Spinal cord (tissue), 10 donors: ENCODE results near the gene CDH3. TPM values are rescaled to one million over a fixed set of nuclear protein-coding genes. Genes with fewer than 3 reads are reported as not detected.

Source experiments
- DNase-seq, 6 donors: peaks; one replicate each; pipeline versions ENCODE4 v3.0.0 to v3.0.0-alpha.2; 2013 to 2015; ENCODE audit warnings: low spot score in 6 of 6, low read depth in 4 of 6
- H3K27ac ChIP-seq: one replicate; pipeline ENCODE4 v1.5.1; 2013; ENCODE audit warnings: low read depth, low read length, control low read depth
- H3K27me3 ChIP-seq: one replicate; pipeline ENCODE4 v1.6.1; 2013; ENCODE audit warnings: low read length; ENCODE audit not compliant: control insufficient read depth, insufficient read depth
- H3K36me3 ChIP-seq: one replicate; pipeline ENCODE4 v1.6.1; 2013; ENCODE audit warnings: low read length; ENCODE audit not compliant: control insufficient read depth, insufficient read depth
- H3K4me1 ChIP-seq: one replicate; pipeline ENCODE4 v1.6.1; 2013; ENCODE audit warnings: low read length; ENCODE audit not compliant: control insufficient read depth, insufficient read depth
- H3K4me3 ChIP-seq: one replicate; pipeline ENCODE4 v1.5.1; 2013; ENCODE audit warnings: low read depth, low read length, control low read depth
- H3K9me3 ChIP-seq: one replicate; pipeline ENCODE4 v1.6.1; 2013; ENCODE audit warnings: low read length; ENCODE audit not compliant: control insufficient read depth, insufficient read depth
- WGBS: methylation state at CpG from one replicate; pipeline ENCODE4 v1.1.5; 2013; ENCODE audit warnings: missing lambda C conversion rate; ENCODE audit not compliant: insufficient coverage; 5-methylcytosine and 5-hydroxymethylcytosine counted together
- polyA plus RNA-seq, 2 donors: library from polyadenylated mRNA; unstranded; fragments of 120-200 nt; gene quantifications; one replicate each; pipeline ENCODE4 v1.2.1, GENCODE V29; 2013; ENCODE audit not compliant: insufficient read length in 2 of 2
- total RNA-seq, 2 donors: library from RNA; depleted of rRNA in 1 of 2; stranded (reverse); fragments of 120-200 nt in 1 of 2; fragments of >200 nt in 1 of 2; gene quantifications; one replicate each; pipeline versions ENCODE4 v1.2.3 to v1.2.4, GENCODE V29; 2013 to 2014
- donor health status: healthy.

CDH3 gene
- total and polyA plus RNA-seq, 4 donors, result 9.3 to 29.5 (median 25.6) TPM

- no peaks in the 10 kb centered on the region for H3K4me1 ChIP-seq
- H3K36me3 ChIP-seq, result no peaks in the 10 kb centered on the region
- H3K9me3 ChIP-seq, result no peaks in the 10 kb centered on the region
- no peaks in the 10 kb centered on the region for H3K27me3 ChIP-seq
- H3K4me3 ChIP-seq, result no peak overlapping the region
- DNase-seq, result no peak
- no peak overlapping the region for H3K27ac ChIP-seq
- 100% methylated on average over 2 of the region's 4 CpGs for WGBS
These were observed 83.4 kb downstream of the CDH3 start for GRCh38 chr16:68728523-68728922.

GRCh38 chr16:68731637-68732036 lies 86.5 kb downstream of the CDH3 start:
- Histone ChIP-seq H3K27me3 (peaks cover 3% of the 10 kb centered on the region), H3K9me3 (no peaks in the 10 kb centered on the region)
- no CpG with 5 or more reads among the region's 3 CpGs for WGBS

GRCh38 chr16:68732042-68732680 lies 87.1 kb downstream of the CDH3 start:
- H3K36me3 ChIP-seq, result no peaks in the 10 kb centered on the region
- no peaks in the 10 kb centered on the region for H3K9me3 ChIP-seq
- H3K27me3 ChIP-seq, result peaks cover 9% of the 10 kb centered on the region
- DNase-seq, result peak in 1 of 6 donors; percentile 27
- no peak overlapping the region for H3K27ac ChIP-seq
- H3K4me1 ChIP-seq, result peaks cover 8% of the 10 kb centered on the region
- H3K4me3 ChIP-seq, result no peak overlapping the region
- WGBS, result 51% methylated on average over 8 of the region's 8 CpGs

More at GRCh38 chr16:68731637-68732036, 86.5 kb downstream of the CDH3 start:
- Histone ChIP-seq H3K4me3 (no peak overlapping the region), H3K4me1 (peaks cover 3% of the 10 kb centered on the region), H3K36me3 (no peaks in the 10 kb centered on the region), H3K27ac (no peak overlapping the region)
- no peak for DNase-seq

- Histone ChIP-seq H3K27ac (no peak overlapping the region), H3K9me3 (no peaks in the 10 kb centered on the region), H3K4me3 (no peak overlapping the region), H3K27me3 (peaks cover 15% of the 10 kb centered on the region), H3K36me3 (no peaks in the 10 kb centered on the region), H3K4me1 (peaks cover 10% of the 10 kb centered on the region)
- 29% methylated on average over 2 of the region's 4 CpGs for WGBS
- no peak for DNase-seq
These were observed 87.8 kb downstream of the CDH3 start for GRCh38 chr16:68732741-68733399.

GRCh38 chr16:68733570-68733969 lies 88.5 kb downstream of the CDH3 start:
- no peaks in the 10 kb centered on the region for H3K36me3 ChIP-seq
- H3K4me3 ChIP-seq, result no peak overlapping the region
- H3K27ac ChIP-seq, result no peak overlapping the region
- peaks cover 20% of the 10 kb centered on the region for H3K27me3 ChIP-seq
- H3K9me3 ChIP-seq, result no peaks in the 10 kb centered on the region
- 90% methylated on average over 2 of the region's 9 CpGs for WGBS
- H3K4me1 ChIP-seq, result peaks cover 17% of the 10 kb centered on the region
- no peak for DNase-seq

- no peak overlapping the region for H3K27ac ChIP-seq
- no CpG with 5 or more reads among the region's 2 CpGs for WGBS
- peaks cover 20% of the 10 kb centered on the region for H3K27me3 ChIP-seq
- no peaks in the 10 kb centered on the region for H3K36me3 ChIP-seq
- H3K4me1 ChIP-seq, result peaks cover 17% of the 10 kb centered on the region
- H3K4me3 ChIP-seq, result no peak overlapping the region
- H3K9me3 ChIP-seq, result no peaks in the 10 kb centered on the region
- no peak for DNase-seq
These were observed 89.7 kb downstream of the CDH3 start for GRCh38 chr16:68734782-68735181.

- Histone ChIP-seq H3K4me3 (peak overlapping the region; percentile 68), H3K36me3 (no peaks in the 10 kb centered on the region), H3K27me3 (peaks cover 20% of the 10 kb centered on the region), H3K9me3 (no peaks in the 10 kb centered on the region), H3K4me1 (peaks cover 25% of the 10 kb centered on the region), H3K27ac (no peak overlapping the region)
- 84% methylated on average over 7 of the region's 12 CpGs for WGBS
- DNase-seq, result no peak
These were observed 91.5 kb downstream of the CDH3 start for GRCh38 chr16:68736561-68736960.

GRCh38 chr16:68737046-68737729 lies 92.1 kb downstream of the CDH3 start, which contains the start of gene CDH1:
CDH1 (plus strand) TSS chr16:68737292; CDS start chr16:68737416, 124 bp downstream.
- H3K27ac ChIP-seq, result peak within 1 kb of the TSS; percentile 80

GRCh38 chr16:68737730-68738629 lies 92.9 kb downstream of the CDH3 start:
- Histone ChIP-seq H3K4me1 (peaks cover 37% of the 10 kb centered on the region), H3K36me3 (no peaks in the 10 kb centered on the region), H3K4me3 (peak overlapping the region; percentile 68), H3K27me3 (peaks cover 20% of the 10 kb centered on the region), H3K27ac (peak overlapping the region; percentile 80), H3K9me3 (no peaks in the 10 kb centered on the region)
- 1% methylated on average over 44 of the region's 58 CpGs for WGBS
- peak in 2 of 6 donors; percentile 29 to 31 for DNase-seq

More at GRCh38 chr16:68737046-68737729, 92.1 kb downstream of the CDH3 start, which contains the start of gene CDH1:
- H3K9me3 ChIP-seq, result no peaks in the 10 kb centered on the region
- peak within 1 kb of the TSS; percentile 68 for H3K4me3 ChIP-seq
- H3K4me1 ChIP-seq, result peaks cover 29% of the 10 kb centered on the region
- H3K27me3 ChIP-seq, result peaks cover 20% of the 10 kb centered on the region
- H3K36me3 ChIP-seq, result no peaks in the 10 kb centered on the region
- whole genome bisulfite sequencing, result under 1% methylated on average over 59 of the region's 63 CpGs
- DNase-seq, result peak in 2 of 6 donors; percentile 40 to 69
